Hepatocyte (in vitro differentiated cells): ENCODE data around the gene PFKM. TPM values are rescaled to one million over a fixed set of nuclear protein-coding genes. Genes with fewer than 3 reads are reported as not detected.
"Not testable (repeated sequence)": the region's sequence is repeated elsewhere in the genome, so short reads cannot be mapped to it uniquely, and the experiment has no call there.

Experiments
- DNase-seq: peaks from one replicate; pipeline ENCODE4 v3.0.0-alpha.2; 2016; ENCODE audit warnings: low spot score
- H2AFZ ChIP-seq: fragments of 200-600 bp; sonication (generic); 2 replicates; pipeline ENCODE4 v1.6.0; 2016; ENCODE audit warnings: antibody characterized with exemption, mild to moderate bottlenecking
- H3K27ac ChIP-seq: fragments of 200-600 bp; sonication (generic); 2 replicates; pipeline ENCODE4 v1.5.1; 2016; ENCODE audit warnings: mild to moderate bottlenecking
- H3K27me3 ChIP-seq: fragments of 200-600 bp; sonication (generic); 2 replicates; pipeline ENCODE4 v1.6.1; 2016
- H3K36me3 ChIP-seq: fragments of 200-600 bp; sonication (generic); replicated peaks from 2 replicates; pipeline ENCODE4 v1.5.1; 2016; ENCODE audit warnings: low read depth; ENCODE audit not compliant: insufficient read depth
- H3K4me1 ChIP-seq: fragments of 200-600 bp; sonication (generic); 2 replicates; pipeline ENCODE4 v1.5.1; 2016; ENCODE audit warnings: mild to moderate bottlenecking, moderate library complexity; ENCODE audit not compliant: insufficient read depth
- H3K4me2 ChIP-seq: fragments of 200-600 bp; sonication (generic); 2 replicates; pipeline ENCODE4 v1.6.0; 2016
- H3K4me3 ChIP-seq: fragments of 200-600 bp; sonication (generic); 2 replicates; pipeline ENCODE4 v1.5.1; 2016; ENCODE audit warnings: mild to moderate bottlenecking
- H3K79me2 ChIP-seq: fragments of 200-600 bp; sonication (generic); 2 replicates; pipeline ENCODE4 v1.6.0; 2017; ENCODE audit warnings: mild to moderate bottlenecking
- H3K9me2 ChIP-seq: fragments of 200-600 bp; sonication (generic); replicated peaks from 2 replicates; pipeline ENCODE4 v1.6.0; 2017; ENCODE audit warnings: mild to moderate bottlenecking; ENCODE audit not compliant: insufficient read depth
- H3K9me3 ChIP-seq: fragments of 200-600 bp; sonication (generic); 2 replicates; pipeline ENCODE4 v1.5.1; 2016; ENCODE audit warnings: low read depth, mild to moderate bottlenecking
- H4K20me1 ChIP-seq: fragments of 200-600 bp; sonication (generic); 2 replicates; pipeline ENCODE4 v1.6.0; 2016; ENCODE audit warnings: mild to moderate bottlenecking; ENCODE audit not compliant: insufficient read depth, poor library complexity, severe bottlenecking
- CTCF ChIP-seq: fragments of 200-600 bp; sonication (generic); IDR thresholded peaks from 2 replicates; pipeline ENCODE4 v1.5.1; 2016; ENCODE audit warnings: antibody characterized with exemption, mild to moderate bottlenecking; ENCODE audit not compliant: poor library complexity
- EZH2 ChIP-seq: fragments of 200-600 bp; sonication (generic); IDR thresholded peaks from 2 replicates; pipeline ENCODE4 v1.6.1; 2016; ENCODE audit warnings: antibody characterized with exemption, mild to moderate bottlenecking, borderline replicate concordance
- EZH2phosphoT487 ChIP-seq: fragments of 200-600 bp; sonication (generic); IDR thresholded peaks from one replicate; pipeline ENCODE4 v1.6.1; 2018; ENCODE audit warnings: antibody characterized with exemption, mild to moderate bottlenecking, low read depth, moderate library complexity; ENCODE audit not compliant: unreplicated experiment, severe bottlenecking
- WGBS: methylation state at CpG from one replicate; pipeline ENCODE4 v1.1.6; 2016; ENCODE audit warnings: low lambda C conversion rate; ENCODE audit errors: missing lambda C conversion rate; 5-methylcytosine and 5-hydroxymethylcytosine counted together
- polyA plus RNA-seq: library from polyadenylated mRNA; unstranded; fragments of >200 nt; fragmentation: Nextera tagmentation; extraction: Ambion mirVana; gene quantifications from 2 replicates; pipeline ENCODE4 v1.2.1, GENCODE V29; 2016
- total RNA-seq: library from RNA; depleted of rRNA; stranded (reverse); fragments of >200 nt; gene quantifications from 2 replicates; pipeline ENCODE4 v1.2.3, GENCODE V29; 2014

Gene PFKM
- total and polyA plus RNA-seq, 2 experiments from 2014 or later: 49.1 to 51.9 TPM

DNA sequence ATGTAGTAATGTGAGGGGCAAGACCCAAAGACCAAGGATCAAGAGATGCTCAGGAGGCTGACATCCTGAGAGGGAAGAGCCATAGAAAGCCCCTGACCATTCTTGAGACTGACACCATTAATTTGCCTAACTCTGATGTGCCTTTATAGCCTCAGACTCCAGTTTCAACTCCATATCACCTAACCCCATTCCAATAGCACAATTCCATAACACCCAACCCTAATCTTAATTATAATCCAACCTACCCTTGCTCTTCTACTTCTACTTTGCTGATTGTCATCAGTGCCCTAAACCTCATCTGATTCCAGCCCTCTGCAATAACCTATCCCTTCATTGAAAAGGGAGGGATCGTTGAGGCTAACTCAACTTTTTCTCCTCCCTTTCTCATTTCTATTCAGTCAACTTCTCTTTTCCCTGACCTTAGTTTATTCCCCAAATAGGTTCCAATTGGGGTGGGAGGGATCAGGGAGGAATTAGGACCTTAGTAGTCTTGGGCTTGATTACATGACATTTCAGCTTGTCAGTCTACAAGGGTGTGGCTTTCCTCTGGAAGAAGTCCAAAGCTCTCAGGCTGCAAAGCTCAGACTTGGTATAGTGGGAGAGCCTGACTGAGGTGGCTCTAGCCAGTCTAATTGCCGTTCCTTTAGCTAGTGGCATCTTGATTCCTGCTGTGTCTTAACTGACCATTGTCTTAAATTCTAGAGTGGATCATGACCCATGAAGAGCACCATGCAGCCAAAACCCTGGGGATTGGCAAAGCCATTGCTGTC, 3.1 kb downstream of the PFKM start:
- TF ChIP-seq EZH2 (no peak), CTCF (no peak), EZH2phosphoT487 (no peak)
- no peaks in the 10 kb centered on the region for H3K27me3 ChIP-seq
- no peaks in the 10 kb centered on the region for H3K9me2 ChIP-seq
- H3K27ac ChIP-seq: no peak overlapping the region
- no peak for DNase-seq
- no peak overlapping the region for H3K4me2 ChIP-seq
- no peak overlapping the region for H2AFZ ChIP-seq
- H3K4me1 ChIP-seq: peaks cover 3% of the 10 kb centered on the region
- no peaks in the 10 kb centered on the region for H4K20me1 ChIP-seq
- H3K36me3 ChIP-seq: no peaks in the 10 kb centered on the region
- 98% methylated on average over 2 of the region's 2 CpGs for WGBS
- H3K9me3 ChIP-seq: no peaks in the 10 kb centered on the region
- peaks cover 29% of the 10 kb centered on the region for H3K79me2 ChIP-seq
- no peak overlapping the region for H3K4me3 ChIP-seq

DNA sequence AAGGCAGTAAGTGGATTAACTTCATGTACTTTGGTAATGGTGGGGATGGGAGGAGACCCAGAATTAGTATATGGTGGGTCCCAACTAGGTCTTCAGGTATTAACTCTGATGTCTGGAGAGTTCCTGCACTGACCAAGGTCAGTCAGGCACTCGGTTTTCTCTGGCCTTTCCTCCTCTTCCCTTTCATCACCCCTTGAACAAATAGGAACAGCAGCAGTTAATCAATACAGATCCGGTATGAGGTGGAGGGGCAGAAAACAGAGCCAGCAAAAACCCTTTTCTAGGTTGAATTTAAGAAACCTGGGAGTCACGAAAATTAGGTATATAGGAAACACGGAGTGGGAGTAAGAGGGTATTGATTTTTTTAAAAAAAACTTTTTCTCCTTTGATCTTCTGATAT, 4.0 kb downstream of the PFKM start:
- Histone ChIP-seq H3K4me1 (peaks cover 3% of the 10 kb centered on the region), H3K27me3 (no peaks in the 10 kb centered on the region), H3K36me3 (no peaks in the 10 kb centered on the region), H2AFZ (no peak overlapping the region), H3K4me3 (no peak overlapping the region), H4K20me1 (no peaks in the 10 kb centered on the region), H3K27ac (no peak overlapping the region), H3K4me2 (no peak overlapping the region), H3K9me2 (no peaks in the 10 kb centered on the region), H3K79me2 (peaks cover 32% of the 10 kb centered on the region), H3K9me3 (no peaks in the 10 kb centered on the region)
- no peak for DNase-seq
- TF ChIP-seq CTCF (no peak), EZH2phosphoT487 (no peak), EZH2 (no peak)
- 78% methylated on average over 4 of the region's 4 CpGs for WGBS

DNA sequence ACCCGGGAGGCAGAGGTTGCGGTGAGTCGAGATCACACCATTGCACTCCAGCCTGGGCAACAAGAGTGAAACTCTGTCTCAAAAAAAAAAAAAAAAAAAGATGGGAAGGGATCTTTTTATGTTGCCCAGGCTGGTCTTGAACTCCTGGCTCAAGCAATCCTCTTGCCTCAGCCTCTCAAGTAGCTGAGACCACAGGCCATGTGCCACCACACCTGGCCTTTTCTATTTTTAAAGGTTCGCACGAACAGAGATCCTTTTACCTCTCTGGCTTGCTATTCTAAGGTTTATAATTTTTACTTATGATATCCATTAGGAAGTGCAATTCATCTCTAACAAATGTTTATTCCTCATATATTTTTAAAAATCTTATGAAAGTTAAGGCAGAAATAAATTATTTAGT, 6.4 kb downstream of the PFKM start:
- H4K20me1 ChIP-seq, H3K9me3 ChIP-seq, H3K27ac ChIP-seq, H3K4me2 ChIP-seq, H3K4me1 ChIP-seq, DNase-seq, H3K4me3 ChIP-seq, H2AFZ ChIP-seq, H3K36me3 ChIP-seq, H3K27me3 ChIP-seq, H3K9me2 ChIP-seq: not testable (repeated sequence)
- peaks cover 25% of the 10 kb centered on the region for H3K79me2 ChIP-seq
- 92% methylated on average over 4 of the region's 5 CpGs for WGBS

DNA sequence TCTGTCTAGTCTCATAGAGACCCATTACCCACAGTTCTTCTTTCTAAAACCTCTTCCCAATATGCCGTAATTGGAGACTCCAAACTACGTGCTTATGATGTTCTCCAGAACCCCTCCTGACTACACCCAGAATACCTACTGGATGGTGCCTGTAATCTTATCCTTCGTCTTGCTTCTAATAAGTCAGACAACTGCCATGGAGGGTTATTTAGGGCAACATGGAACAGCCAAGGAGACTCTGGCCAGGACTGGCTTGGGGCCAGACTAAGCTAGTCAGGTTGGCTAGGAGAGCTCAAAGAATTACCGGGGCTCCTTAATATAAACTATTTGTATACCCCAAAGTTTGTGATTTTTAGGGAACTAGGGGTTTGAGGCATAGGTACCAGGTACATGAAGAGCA, 6.8 kb downstream of the PFKM start:
- Histone ChIP-seq H4K20me1 (no peaks in the 10 kb centered on the region), H3K36me3 (no peaks in the 10 kb centered on the region), H3K27me3 (no peaks in the 10 kb centered on the region), H3K4me1 (no peaks in the 10 kb centered on the region), H3K9me2 (no peaks in the 10 kb centered on the region), H3K79me2 (peaks cover 20% of the 10 kb centered on the region), H3K27ac (no peak overlapping the region), H2AFZ (no peak overlapping the region), H3K4me2 (no peak overlapping the region), H3K4me3 (no peak overlapping the region), H3K9me3 (no peaks in the 10 kb centered on the region)
- TF ChIP-seq EZH2phosphoT487 (no peak), EZH2 (no peak), CTCF (no peak)
- no peak for DNase-seq
- 58% methylated on average over 4 of the region's 4 CpGs for WGBS
